ENCODE data around the gene MUS81.
A peak's percentile ranks its signal among the peaks of the same experiment; 100 is the strongest.

Gene MUS81

GRCh38 chr11:65892661-65893317 is 32.6 kb downstream of the MUS81 start:
- DNase-seq: no peak

GRCh38 chr11:65894034-65894591 is 33.9 kb downstream of the MUS81 start:
- peak; percentile 46 to 58 for DNase-seq

GRCh38 chr11:65895482-65895981 is 35.3 kb downstream of the MUS81 start:
- DNase-seq: no peak

GRCh38 chr11:65896034-65896999 is 36.1 kb downstream of the MUS81 start:
- DNase-seq: no peak

GRCh38 chr11:65897020-65897471 is 36.8 kb downstream of the MUS81 start:
- DNase-seq: no peak

GRCh38 chr11:65898656-65899355 is 38.6 kb downstream of the MUS81 start:
- DNase-seq: no peak

GRCh38 chr11:65899356-65900124 is 39.3 kb downstream of the MUS81 start:
- peak; percentile 54 to 68 for DNase-seq

GRCh38 chr11:65900125-65900898 is 40.1 kb downstream of the MUS81 start, which contains the start of gene FOSL1:
TSS of gene FOSL1 (minus strand) at chr11:65900388. CDS start at chr11:65900339, 49 bp downstream.
- peak; percentile 97 to 98 for DNase-seq

- no peak for DNase-seq
Measured at GRCh38 chr11:65900899-65901180, 40.6 kb downstream of the MUS81 start.

- DNase-seq: no peak
Measured at GRCh38 chr11:65903068-65903481, 42.8 kb downstream of the MUS81 start.

- DNase-seq: no peak
Measured at GRCh38 chr11:65903715-65904114, 43.5 kb downstream of the MUS81 start.

GRCh38 chr11:65906602-65907001 is 46.4 kb downstream of the MUS81 start:
- DNase-seq: no peak

- no peak for DNase-seq
Measured at GRCh38 chr11:65907878-65908277, 47.6 kb downstream of the MUS81 start.

GRCh38 chr11:65911682-65912568 is 51.7 kb downstream of the MUS81 start:
- DNase-seq: no peak

- DNase-seq: no peak
Measured at GRCh38 chr11:65912845-65913244, 52.6 kb downstream of the MUS81 start.

GRCh38 chr11:65915101-65915820 is 55.0 kb downstream of the MUS81 start:
- no peak for DNase-seq

- DNase-seq: peak in 1 of 2 donors; percentile 53
Measured at GRCh38 chr11:65915821-65916251, 55.6 kb downstream of the MUS81 start.

Data from CD4-positive, alpha-beta T cell treated with Interleukin-1 beta for 1 hour (primary cell).